GM21619 (cell line): ENCODE data around the gene ZBTB2.
"Not testable (repeated sequence)": the region's sequence is repeated elsewhere in the genome, so short reads cannot be mapped to it uniquely, and the experiment has no call there.

Experiments used
- ATAC-seq: cut with Tn5 transposase; IDR thresholded peaks from one replicate; pipeline ENCODE4 v1.9.1; 2021; ENCODE audit not compliant: unreplicated experiment

Gene ZBTB2

DNA sequence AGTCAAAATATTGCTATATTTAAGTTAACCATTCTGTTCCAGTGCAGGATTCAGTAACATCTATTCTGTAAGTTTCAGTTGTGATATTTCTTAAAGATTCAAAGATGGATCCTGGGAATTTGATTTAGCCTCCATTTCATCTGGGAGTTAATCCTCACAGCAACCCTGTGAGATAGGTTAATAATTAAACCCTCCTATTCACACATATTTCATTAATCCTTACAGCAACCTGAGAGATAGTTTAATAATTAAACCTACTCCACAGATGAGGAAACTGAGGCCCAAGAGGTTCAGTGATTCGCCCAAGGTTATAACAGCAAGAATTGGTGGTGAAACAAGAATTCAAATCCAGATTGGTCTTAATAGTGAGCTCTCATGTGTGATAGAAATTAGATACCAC, 10.9 kb upstream of the ZBTB2 start:
- ATAC-seq = no peak

DNA sequence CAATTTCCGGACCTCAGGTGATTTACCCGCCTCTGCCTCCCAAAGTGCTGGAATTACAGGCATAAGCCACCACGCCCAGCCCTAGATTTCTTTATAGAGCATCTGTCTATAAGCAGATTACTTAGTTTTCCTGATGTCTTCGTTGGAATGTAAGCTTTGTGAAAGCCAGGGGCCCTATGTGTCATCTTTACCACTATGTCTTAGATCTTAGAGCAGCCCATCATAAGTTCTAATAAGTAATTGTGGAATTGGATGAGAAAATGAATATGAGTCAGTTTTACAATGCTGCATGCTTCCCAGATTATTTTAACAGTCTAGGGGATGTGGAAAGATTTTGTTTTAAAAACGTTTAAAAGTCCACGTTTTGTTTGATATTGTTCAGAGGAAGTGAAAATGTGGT, 9.1 kb upstream of the ZBTB2 start:
- ATAC-seq = no peak

DNA sequence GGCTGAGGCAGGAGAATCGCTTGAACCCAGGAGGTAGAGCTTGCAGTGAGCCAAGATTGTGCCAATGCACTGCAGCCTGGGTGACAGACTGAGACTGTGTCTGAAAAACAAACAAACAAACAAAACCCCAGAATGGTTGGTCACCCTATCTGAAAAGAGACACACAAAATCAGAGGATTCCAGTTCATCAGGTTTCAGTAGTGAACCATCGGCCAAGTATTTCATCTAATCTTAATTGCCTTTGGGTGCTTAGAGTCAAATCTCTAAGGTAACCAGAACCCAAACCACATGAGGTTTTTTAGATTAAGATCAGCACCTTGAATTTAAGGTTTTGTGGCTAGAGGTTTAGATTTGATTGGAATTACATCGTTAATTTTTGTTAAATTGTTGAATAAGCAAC, 8.3 kb upstream of the ZBTB2 start:
- ATAC-seq = no peak

DNA sequence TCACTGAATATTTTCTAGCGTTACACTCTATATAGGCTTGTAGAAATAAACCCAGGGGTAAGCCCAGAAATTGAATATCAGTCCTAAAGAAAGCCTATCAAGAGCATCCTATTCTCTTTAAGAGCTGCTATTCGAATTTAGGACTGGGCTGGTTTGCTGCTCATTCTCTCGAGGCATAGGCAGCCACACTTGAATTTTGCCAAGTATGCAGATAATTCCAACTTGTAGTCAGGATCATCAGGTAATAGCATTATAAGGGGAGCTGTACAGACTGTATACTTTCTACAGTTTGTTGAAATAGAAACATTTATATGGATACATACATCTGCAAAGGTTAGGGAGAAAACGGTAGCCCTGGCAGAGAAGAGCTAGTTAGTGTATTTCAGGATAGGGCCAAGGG, 2.1 kb upstream of the ZBTB2 start:
- no peak for ATAC-seq

DNA sequence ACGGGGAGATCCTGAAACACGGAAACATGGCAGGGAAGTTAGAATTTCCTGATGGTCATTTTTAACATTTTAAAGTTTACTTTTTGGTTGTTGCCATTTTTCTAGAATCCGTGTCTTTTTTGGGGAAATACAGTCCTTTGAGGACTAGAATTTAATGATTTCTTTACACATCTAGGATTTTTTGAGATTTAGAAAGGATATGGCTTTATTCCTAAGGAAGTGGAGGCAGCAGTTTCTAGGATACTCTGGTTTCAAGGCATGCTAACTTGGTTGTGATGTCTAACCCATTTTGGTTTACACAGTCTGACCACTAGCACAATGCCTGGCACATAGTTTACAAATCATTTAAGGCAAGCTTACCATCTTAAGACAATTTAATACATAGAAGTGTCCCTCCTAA, 1.1 kb upstream of the ZBTB2 start:
- no peak for ATAC-seq

DNA sequence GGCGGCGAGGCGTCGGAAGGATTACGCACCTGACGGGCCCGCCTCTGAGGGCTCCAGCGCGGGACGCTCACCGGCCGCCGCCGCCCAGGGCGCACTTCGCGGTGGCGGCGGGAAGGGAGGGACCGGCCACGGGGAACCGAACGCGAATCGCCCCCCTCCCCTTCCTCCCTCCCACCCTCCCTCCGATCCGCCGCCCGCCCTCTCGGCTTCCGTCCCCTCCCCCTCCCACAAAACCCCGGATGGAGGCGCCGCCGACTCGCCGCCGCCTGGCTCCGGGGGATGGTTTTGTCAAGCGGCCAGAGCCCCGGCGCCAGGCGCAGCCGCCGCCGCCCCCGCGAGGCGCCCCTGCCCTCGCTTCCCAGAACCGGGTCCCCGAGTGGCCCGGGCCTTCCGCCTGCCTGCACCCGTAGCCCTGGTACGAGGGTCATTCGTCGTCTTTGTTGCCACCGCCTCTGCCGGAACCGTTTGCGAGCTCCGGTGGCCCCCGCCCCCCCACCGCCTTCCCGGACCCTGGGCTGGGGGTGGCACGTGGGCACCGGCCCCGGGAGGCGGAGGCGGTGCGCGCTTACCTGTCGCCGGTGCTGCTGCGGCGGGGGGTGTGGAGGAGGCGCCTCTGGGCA, 398 bp downstream of the ZBTB2 start:
- ATAC-seq = peak; percentile 10

DNA sequence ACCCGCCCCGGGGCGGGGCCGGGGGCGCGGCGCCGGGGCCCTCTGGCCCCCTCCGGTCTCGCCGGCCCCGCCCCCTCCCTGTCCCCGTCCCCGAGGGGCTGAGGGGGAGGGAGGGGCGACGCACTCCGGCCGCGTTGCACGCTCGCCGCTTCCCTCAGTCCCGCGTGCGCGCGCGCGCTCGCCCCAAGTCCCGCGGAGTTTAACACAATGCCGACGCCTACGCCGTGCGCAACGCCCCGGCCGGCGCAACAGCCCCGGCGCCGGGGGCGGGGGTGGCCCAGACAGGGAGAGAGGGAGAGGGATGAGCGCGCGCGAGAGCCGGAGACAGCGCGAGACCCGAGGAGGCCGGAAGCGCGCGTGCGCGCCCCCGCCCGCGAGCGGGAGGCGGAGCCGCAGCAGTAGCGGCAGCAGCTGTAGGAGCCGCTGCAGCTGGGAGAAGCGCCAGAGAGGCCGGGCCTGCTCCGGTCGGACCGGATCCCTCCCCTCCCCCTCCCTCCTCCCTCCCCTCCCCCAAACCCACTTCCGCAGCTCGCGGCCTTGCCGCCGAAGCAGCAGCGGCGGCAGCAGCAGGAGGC, 996 bp downstream of the ZBTB2 start:
- ATAC-seq = peak; percentile 74

DNA sequence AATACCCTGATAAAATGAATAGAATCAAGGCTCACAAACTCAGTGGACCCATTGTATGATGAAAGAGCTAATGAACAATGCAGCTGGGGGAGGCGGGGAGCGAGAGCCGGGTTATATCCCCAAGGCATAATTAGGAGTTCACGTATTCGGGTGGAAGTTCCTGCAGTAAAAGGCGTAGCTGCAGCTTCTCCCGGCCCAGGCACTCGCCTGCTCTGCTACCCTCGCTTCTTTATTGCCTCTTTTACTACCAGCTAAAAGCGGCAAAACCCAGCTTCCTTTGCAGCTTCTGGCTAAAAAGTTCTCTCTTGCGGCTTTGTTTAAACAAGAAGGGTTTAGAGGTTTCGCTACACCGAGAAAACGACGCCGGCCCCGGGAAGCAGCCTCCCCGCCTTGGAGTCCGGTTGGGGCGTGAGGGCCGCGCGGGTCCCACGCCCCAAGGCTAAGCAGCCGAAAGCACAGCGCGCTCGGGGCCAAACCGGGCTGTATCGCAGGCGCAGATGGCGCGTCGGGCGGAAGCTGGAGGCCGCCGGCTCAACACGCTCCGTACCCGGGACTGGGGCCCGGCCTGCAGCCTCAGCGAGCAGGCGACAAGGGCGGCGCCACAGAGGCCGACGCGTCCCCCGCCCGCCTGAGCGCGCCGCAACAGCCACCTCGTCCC, 1.6 kb downstream of the ZBTB2 start:
- ATAC-seq = peak; percentile 54

DNA sequence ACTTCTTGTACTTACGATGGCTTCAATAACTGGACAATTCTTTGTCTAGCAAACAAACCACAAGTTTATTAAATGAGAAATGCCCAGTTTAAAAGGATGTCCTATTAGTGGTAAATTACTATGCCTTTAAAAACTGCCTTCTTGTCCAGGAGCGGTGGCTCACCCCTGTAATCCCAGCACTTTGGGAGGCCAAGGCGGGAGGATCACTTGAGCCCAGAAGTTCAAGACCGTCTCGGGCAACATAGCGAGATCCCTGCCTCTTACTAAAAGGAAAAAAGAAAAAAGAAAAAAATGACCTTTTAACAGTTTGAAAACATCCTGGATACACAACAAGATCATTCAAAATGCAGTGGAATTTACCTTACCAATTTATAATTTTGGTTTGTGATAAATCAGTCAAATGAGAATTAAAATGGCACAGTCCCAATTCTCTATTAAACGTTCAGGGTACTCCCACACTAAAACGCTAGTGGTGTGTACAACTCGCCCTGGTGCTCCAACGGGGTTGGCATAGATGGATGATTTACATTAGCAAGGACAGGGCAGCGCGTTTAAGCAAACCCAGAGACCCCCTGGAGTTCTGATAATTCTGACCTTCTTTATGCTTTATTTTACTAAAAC, 2.3 kb downstream of the ZBTB2 start:
- no peak for ATAC-seq

DNA sequence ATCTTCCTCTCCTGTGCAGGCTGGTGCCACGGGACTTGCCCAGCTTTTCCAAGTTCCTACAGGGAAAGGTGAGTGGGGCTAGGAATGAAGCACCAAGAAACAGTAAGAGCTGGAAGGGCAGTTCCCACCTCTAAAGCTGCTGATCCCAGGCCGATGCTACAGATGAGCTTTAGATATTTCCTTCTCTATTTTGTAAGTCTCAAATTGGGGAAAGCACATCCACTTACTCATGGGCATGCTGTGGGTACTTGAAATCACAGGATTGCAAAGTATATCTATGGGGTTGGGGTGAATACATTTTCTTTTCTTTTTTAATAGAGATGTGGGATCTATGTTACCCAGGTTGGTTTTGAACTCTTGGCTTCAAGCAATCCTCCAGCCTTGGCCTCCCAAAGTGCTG, 3.1 kb downstream of the ZBTB2 start:
- no peak for ATAC-seq

DNA sequence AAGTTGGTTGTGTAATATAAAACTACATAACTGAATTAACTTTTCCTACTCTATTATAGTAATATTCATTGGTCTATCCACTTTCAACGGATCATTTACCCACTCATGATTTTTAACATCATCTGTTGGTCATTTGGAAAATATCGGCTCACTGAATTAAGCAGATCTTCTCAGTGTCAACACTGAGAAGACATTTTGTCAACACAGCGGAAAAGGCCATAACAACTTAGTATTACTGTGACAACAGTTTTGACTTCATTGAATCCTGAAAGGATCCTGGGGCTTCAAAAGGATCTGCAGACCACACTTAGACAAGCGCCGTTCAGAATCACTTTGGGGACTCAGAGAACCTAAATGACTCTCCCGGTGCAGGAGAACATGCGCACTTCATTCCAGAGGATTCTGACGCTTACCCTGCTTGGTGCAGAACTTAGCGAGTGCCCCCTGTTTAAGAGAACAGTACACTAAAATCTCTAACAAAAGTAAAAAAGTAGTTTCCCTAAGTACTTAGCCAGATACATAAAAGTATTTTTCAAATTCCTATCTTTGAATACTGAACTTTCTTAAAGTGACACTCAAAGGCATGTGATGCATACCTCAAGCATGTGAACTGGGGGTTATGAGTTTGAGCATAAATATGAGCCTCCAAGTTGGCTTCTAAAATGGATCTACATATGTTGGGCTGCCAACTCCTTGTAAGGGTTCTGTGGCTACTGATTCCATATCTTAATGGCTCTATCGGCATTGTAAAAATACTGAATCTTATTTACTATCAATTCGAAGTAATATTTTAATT, 4.0 kb downstream of the ZBTB2 start:
- no peak for ATAC-seq

DNA sequence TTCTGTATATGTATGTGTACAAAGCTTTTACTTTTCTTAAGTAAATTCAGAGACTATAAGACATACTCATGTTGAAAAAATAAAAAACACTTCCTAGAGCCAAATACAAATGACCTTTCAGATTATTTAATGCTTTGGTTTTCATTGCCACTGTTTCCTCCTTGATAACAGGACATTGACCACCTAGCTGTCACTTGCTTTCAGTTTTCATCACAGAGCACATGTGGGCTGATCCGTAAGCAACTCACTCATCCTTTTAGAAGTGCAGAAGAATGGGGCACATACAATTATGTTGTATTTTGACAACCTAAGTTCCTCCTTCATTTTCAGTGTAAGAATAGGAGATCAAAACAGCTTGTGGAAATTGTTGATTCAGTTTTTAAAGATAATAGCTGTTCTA, 6.2 kb downstream of the ZBTB2 start:
- ATAC-seq = no peak

DNA sequence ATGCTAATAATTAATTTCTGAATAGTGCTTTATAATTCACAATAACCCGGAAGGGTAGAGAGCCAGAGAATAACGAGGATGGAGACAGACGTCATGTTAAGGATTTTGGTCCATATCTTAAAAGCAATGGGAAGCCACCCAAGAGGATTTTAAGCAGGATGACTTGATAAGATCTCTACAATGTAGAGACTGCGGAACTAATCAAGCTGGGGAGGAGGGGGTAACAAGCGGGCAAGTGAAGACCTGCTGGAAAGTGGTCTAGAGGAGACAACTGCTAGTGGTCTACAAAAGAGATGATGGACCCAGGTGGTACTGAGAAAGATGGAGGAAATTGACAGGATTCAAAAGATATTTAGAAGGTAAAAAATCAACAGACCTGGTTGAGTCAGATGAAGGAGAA, 7.2 kb downstream of the ZBTB2 start:
- ATAC-seq = no peak

DNA sequence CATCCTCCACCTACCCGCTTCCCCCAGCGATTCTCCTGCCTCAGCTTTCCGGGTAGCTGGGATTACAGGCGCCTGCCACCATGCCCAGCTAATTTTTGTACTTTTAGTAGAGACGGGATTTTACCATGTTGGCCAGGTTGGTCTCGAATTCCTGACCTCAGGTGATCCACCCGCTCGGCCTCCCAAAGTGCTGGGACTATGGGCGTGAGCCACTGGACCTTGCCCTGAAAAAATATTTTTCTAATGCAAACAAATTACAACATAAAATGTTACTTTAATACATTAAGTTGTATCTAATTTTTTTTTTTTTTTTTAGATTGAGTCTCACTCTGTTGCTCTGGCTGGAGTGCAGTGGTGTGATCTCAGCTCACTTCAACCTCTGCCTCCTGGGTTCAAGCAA, 8.7 kb downstream of the ZBTB2 start:
- ATAC-seq = not testable (repeated sequence)

DNA sequence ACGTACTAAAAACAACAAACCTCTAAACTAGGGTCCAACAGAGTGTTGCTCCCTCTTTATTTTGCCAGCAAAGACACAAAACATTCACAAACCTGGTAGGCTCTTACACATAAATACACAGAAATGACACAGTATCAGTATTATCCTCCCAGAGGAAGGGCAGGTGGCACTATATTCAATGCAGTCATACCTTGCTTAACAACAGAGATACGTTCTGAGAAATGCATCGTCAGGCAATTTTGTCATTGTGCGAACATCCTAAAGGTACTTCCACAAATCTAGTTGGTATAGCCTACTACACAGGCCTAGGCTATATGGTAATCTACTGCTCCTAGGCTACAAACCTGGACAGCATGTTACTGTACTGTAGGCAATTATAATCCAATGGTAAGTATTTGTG, 9.6 kb downstream of the ZBTB2 start:
- no peak for ATAC-seq

DNA sequence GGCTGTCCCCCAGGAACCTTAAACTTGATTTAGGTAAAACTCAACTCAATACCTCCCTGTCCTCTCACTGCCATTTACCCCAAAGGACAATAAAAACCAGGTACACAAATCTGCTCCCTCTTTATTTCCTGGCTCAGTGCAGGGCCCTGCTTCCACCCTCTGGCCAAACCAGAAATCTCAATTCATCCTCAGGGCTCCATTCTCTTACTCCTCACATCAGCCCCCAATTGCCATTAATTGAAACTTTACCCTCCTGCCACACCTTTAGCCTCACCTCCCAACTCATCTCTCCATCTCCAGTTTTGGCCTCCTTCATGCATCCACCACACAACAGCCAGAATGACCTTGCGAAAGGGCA, 10.5 kb downstream of the ZBTB2 start:
- no peak for ATAC-seq

DNA sequence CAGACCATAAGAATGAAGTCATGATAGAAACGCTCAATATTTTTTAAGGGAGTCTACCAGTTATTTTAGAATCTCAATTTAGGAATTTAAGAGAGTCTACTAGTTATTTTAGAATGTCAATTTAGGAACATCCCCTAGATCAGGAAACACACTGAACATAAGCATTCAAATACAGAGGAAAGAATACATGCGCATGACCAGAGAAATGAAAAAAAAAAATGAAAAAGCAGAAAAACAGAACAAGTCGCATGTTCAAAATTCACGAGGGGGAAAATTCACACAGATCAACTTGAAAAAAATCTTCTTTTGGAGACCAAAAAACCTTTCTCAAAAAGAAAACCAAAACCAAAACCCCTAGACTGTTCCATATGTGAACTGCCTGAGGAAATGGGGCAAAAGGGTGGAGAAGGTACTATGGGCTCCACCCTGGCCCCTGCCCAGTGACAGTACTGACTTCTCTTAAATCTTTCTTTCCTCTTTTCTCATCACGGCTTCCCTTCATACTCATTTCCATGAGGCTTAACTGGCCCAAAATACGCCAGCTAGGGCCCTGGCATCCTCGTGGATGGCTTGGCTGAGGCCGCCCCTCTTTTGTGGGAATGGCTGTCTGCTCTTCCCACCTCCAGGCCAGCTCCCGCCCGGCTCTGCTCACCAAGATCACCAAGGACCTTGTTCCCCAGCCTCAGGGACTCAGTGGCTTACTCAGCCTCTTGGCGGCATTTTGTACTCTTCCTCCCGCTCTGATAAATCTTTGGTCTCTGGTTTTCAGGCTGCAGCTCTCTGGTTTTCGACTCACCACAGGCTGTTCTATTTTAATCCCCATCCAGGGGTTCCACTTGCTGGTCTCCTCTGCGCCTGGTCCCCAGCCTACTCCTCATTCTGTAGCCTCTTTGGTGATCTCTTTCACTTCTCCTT, 11.2 kb downstream of the ZBTB2 start:
- ATAC-seq = peak; percentile 66

DNA sequence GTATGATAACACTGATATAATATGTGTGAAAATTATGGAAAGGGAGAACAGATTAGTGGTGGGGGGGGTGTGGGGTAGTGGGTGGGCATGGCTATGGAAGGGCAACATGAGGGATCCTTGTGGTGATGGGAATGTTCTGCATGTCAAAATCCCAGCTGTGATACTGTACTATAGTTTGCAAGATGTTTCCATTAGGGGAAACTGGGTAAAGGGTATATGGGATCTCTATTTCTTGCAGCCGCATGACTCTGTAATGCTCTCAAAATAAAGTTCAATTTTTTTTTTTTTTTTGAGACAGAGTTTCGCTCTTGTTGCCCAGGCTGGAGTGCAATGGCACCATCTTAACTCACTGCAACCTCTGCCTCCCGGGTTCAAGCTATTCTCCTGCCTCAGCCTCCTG, 14.3 kb downstream of the ZBTB2 start:
- ATAC-seq = no peak

DNA sequence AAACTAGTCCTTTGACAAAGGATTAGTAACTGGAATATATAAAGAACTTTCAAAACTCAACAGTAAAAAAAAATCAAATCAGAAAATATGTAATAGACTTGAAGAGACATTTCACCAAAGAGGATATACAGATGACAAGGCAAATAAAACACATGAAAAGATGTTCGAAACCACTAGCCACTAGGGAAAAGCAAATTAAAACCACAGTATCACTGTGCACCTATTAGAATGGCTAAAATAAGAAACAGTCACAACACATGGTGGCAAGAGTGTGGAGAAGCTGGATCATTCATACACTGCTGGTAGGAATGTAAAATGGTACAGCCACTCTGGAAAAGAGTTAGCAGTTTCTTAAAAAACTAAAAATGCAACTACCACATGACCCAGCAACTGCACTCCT, 14.9 kb downstream of the ZBTB2 start:
- no peak for ATAC-seq

DNA sequence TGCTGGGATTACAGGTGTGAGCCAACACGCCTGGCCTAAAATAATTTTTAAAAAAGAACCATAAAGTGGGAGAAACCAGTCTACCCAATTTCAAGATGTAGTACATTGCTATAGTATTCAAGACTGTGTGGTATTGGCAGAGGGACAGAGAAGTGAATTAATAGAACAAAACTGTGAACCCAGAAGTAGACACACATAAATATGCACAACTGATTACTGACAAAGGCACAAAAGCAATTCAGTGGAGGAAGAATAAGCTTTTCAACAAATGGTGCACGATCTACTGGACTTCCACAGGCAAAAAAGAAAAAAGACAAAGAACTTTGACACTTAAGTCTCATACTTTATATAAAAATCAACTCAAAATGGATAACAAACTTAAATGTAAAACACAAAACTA, 15.5 kb downstream of the ZBTB2 start:
- no peak for ATAC-seq
